ENCODE measurements around the gene PPFIA2. TPM values are rescaled to one million over a fixed set of nuclear protein-coding genes. Genes with fewer than 3 reads are reported as not detected.
A peak's percentile ranks its signal among the peaks of the same experiment; 100 is the strongest.

The PPFIA2 gene
- polyA plus RNA-seq, 3 donors = not detected

GRCh38 chr12:81339071-81339470, 420.1 kb downstream of the PPFIA2 start:
- TF ChIP-seq CTCF (IDR thresholded peaks at IDR 0.05) = no peak
- Histone ChIP-seq H3K4me1 (ENCODE audit: control insufficient read depth in 1 of 2, insufficient read depth in 2 of 2, low read length in 2 of 2) (no peaks in the 10 kb centered on the region), H3K27me3 (ENCODE audit: control insufficient read depth in 2 of 2, insufficient read depth in 2 of 2, low read length in 2 of 2) (no peaks in the 10 kb centered on the region), H4K20me1 (ENCODE audit: insufficient read depth, low read length) (no peaks in the 10 kb centered on the region), H3K9me3 (replicated peaks in 1 of 2; ENCODE audit: control insufficient read depth in 1 of 2, insufficient read depth in 1 of 2, low read length in 2 of 2) (no peaks in the 10 kb centered on the region), H3K36me3 (replicated peaks in 1 of 2; ENCODE audit: control insufficient read depth in 1 of 2, insufficient read depth in 2 of 2, low read length in 2 of 2) (no peaks in the 10 kb centered on the region), H2AFZ (ENCODE audit: insufficient read depth, low read depth, low read length, poor library complexity, severe bottlenecking) (no peak overlapping the region), H3K4me2 (replicated peaks; ENCODE audit: extremely low read depth, low read length, poor library complexity, severe bottlenecking) (no peak overlapping the region), H3K27ac (ENCODE audit: low read depth in 1 of 2, low read length in 2 of 2) (no peak overlapping the region), H3K4me3 (replicated peaks in 1 of 3; ENCODE audit: low read depth in 2 of 3, low read length in 3 of 3) (no peak overlapping the region), H3K9ac (ENCODE audit: insufficient read depth, low read length, poor library complexity, severe bottlenecking) (no peak overlapping the region), H3K79me2 (ENCODE audit: insufficient read depth, low read length) (no peaks in the 10 kb centered on the region)
- no peaks in the 10 kb centered on the region for H3K4me1 Mint-ChIP-seq
- H3K27ac Mint-ChIP-seq = peak overlapping the region in 1 of 7 donors; percentile 16
- intact Hi-C loops (cut with micrococcal nuclease) = no loop called here
- no peak overlapping the region for H3K4me3 Mint-ChIP-seq
- no peaks in the 10 kb centered on the region for H3K27me3 Mint-ChIP-seq (ENCODE audit: low read depth in 3 of 3)
- no CpG with 5 or more reads among the region's 4 CpGs for whole genome bisulfite sequencing (ENCODE audit: insufficient coverage)
- DNase-seq = no peak
- H3K36me3 Mint-ChIP-seq = no peaks in the 10 kb centered on the region
- peaks cover 0 to 1% (median 0%) of the 10 kb centered on the region in 7 donors for H3K9me3 Mint-ChIP-seq

GRCh38 chr12:81337886-81338285, 421.3 kb downstream of the PPFIA2 start:
- Mint-ChIP-seq H3K4me1 (no peaks in the 10 kb centered on the region), H3K27ac (no peak overlapping the region), H3K4me3 (no peak overlapping the region), H3K36me3 (no peaks in the 10 kb centered on the region), H3K9me3 (peaks cover 0 to 1% (median 0%) of the 10 kb centered on the region in 7 donors), H3K27me3 (ENCODE audit: low read depth in 3 of 3) (no peaks in the 10 kb centered on the region)
- TF ChIP-seq CTCF (IDR thresholded peaks at IDR 0.05) = no peak
- WGBS (ENCODE audit: insufficient coverage) = no CpG with 5 or more reads among the region's 2 CpGs
- Histone ChIP-seq H3K79me2 (ENCODE audit: insufficient read depth, low read length) (no peaks in the 10 kb centered on the region), H3K4me3 (replicated peaks in 1 of 3; ENCODE audit: low read depth in 2 of 3, low read length in 3 of 3) (no peak overlapping the region), H3K27ac (ENCODE audit: low read depth in 1 of 2, low read length in 2 of 2) (no peak overlapping the region), H3K9ac (ENCODE audit: insufficient read depth, low read length, poor library complexity, severe bottlenecking) (no peak overlapping the region), H3K4me2 (replicated peaks; ENCODE audit: extremely low read depth, low read length, poor library complexity, severe bottlenecking) (no peak overlapping the region), H3K4me1 (ENCODE audit: control insufficient read depth in 1 of 2, insufficient read depth in 2 of 2, low read length in 2 of 2) (no peaks in the 10 kb centered on the region), H3K27me3 (ENCODE audit: control insufficient read depth in 2 of 2, insufficient read depth in 2 of 2, low read length in 2 of 2) (no peaks in the 10 kb centered on the region), H3K36me3 (replicated peaks in 1 of 2; ENCODE audit: control insufficient read depth in 1 of 2, insufficient read depth in 2 of 2, low read length in 2 of 2) (no peaks in the 10 kb centered on the region), H2AFZ (ENCODE audit: insufficient read depth, low read depth, low read length, poor library complexity, severe bottlenecking) (no peak overlapping the region), H4K20me1 (ENCODE audit: insufficient read depth, low read length) (no peaks in the 10 kb centered on the region), H3K9me3 (replicated peaks in 1 of 2; ENCODE audit: control insufficient read depth in 1 of 2, insufficient read depth in 1 of 2, low read length in 2 of 2) (no peaks in the 10 kb centered on the region)
- DNase-seq = no peak
- intact Hi-C loops (cut with micrococcal nuclease) = no loop called here

Measured in CD14-positive monocyte (primary cell).